ENCODE data around the gene ARRDC5. TPM values are rescaled to one million over a fixed set of nuclear protein-coding genes. Genes with fewer than 3 reads are reported as not detected.
A peak's percentile ranks its signal among the peaks of the same experiment; 100 is the strongest.
"Not testable (repeated sequence)": the region's sequence is repeated elsewhere in the genome, so short reads cannot be mapped to it uniquely, and the experiment has no call there.

The ARRDC5 gene
- polyA plus RNA-seq, 3 donors: not detected

- DNase-seq: no peak
Observed at GRCh38 chr19:4910594-4911281, 8.0 kb upstream of the ARRDC5 start.

- peak; percentile 92 for DNase-seq
Observed at GRCh38 chr19:4909897-4910593, 7.3 kb upstream of the ARRDC5 start.

- no peak for DNase-seq
Observed at GRCh38 chr19:4909156-4909896, 6.6 kb upstream of the ARRDC5 start, which contains the start of gene UHRF1. Gene UHRF1 (plus strand): TSS chr19:4909501. CDS start chr19:4910886, 1,385 bp downstream.

- DNase-seq: no peak
Observed at GRCh38 chr19:4908781-4909155, 6.1 kb upstream of the ARRDC5 start.

GRCh38 chr19:4908360-4908759 is 5.7 kb upstream of the ARRDC5 start:
- DNase-seq: peak; percentile 80

- DNase-seq: no peak
Observed at GRCh38 chr19:4906963-4907362, 4.3 kb upstream of the ARRDC5 start.

- no peak for DNase-seq
Observed at GRCh38 chr19:4904481-4904880, 1.8 kb upstream of the ARRDC5 start.

GRCh38 chr19:4900879-4901278 is 1.8 kb downstream of the ARRDC5 start:
- DNase-seq: not testable (repeated sequence)

- no peak for DNase-seq
Observed at GRCh38 chr19:4897146-4897545, 5.5 kb downstream of the ARRDC5 start.

- no peak for DNase-seq
Observed at GRCh38 chr19:4896372-4896771, 6.3 kb downstream of the ARRDC5 start.

GRCh38 chr19:4892962-4893361 is 9.7 kb downstream of the ARRDC5 start:
- DNase-seq: not testable (repeated sequence)

GRCh38 chr19:4891066-4891465 is 11.6 kb downstream of the ARRDC5 start:
- no peak for DNase-seq

GRCh38 chr19:4889034-4889815 is 13.5 kb downstream of the ARRDC5 start:
- no peak for DNase-seq

- not testable (repeated sequence) for DNase-seq
Observed at GRCh38 chr19:4887803-4888202, 14.9 kb downstream of the ARRDC5 start.

- not testable (repeated sequence) for DNase-seq
Observed at GRCh38 chr19:4884993-4885392, 17.7 kb downstream of the ARRDC5 start.

GRCh38 chr19:4882874-4883273 is 19.8 kb downstream of the ARRDC5 start:
- DNase-seq: not testable (repeated sequence)

GRCh38 chr19:4879041-4879440 is 23.7 kb downstream of the ARRDC5 start:
- no peak for DNase-seq

GRCh38 chr19:4878491-4878968 is 24.2 kb downstream of the ARRDC5 start:
- DNase-seq: peak; percentile 40

- DNase-seq: no peak
Observed at GRCh38 chr19:4877753-4878490, 24.8 kb downstream of the ARRDC5 start.

- DNase-seq: no peak
Observed at GRCh38 chr19:4873930-4874329, 28.8 kb downstream of the ARRDC5 start.

GRCh38 chr19:4871711-4872110 is 31.0 kb downstream of the ARRDC5 start:
- no peak for DNase-seq
